GM12878 (cell line): ENCODE measurements around the gene IFRD2. TPM values are rescaled to one million over a fixed set of nuclear protein-coding genes. Genes with fewer than 3 reads are reported as not detected.

Experiments used
- ASH2L ChIP-seq: fragments of 300-600, 200-600 bp; sonication (generic); IDR thresholded peaks from 2 replicates; pipeline ENCODE4 v1.6.1; 2017; ENCODE audit warnings: low read depth, mild to moderate bottlenecking, borderline replicate concordance
- BCL3 ChIP-seq: IDR thresholded peaks from 2 replicates; pipeline ENCODE4 v1.6.1; 2011; ENCODE audit warnings: borderline replicate concordance, low read depth, mild to moderate bottlenecking, moderate library complexity, low read length; ENCODE audit not compliant: insufficient read depth, poor library complexity, severe bottlenecking
- CREB1 ChIP-seq: IDR thresholded peaks from 2 replicates; pipeline ENCODE4 v1.6.1; 2012; ENCODE audit warnings: low read depth, mild to moderate bottlenecking, inconsistent platforms
- CUX1 ChIP-seq: IDR thresholded peaks from 2 replicates; pipeline ENCODE4 v1.6.1; 2012; ENCODE audit warnings: improper control_type of control experiment, low read depth, low read length; ENCODE audit not compliant: insufficient replicate concordance
- IKZF1 ChIP-seq: fragments of 450-650 bp; conservative IDR thresholded peaks from 2 replicates; pipeline ENCODE4 v1.6.1; 2017; ENCODE audit warnings: antibody characterized with exemption, mild to moderate bottlenecking
- NFIC ChIP-seq: IDR thresholded peaks from 2 replicates; pipeline ENCODE4 v1.6.1; 2012; ENCODE audit warnings: low read depth, mild to moderate bottlenecking, inconsistent platforms, low read length, moderate library complexity
- RAD21 ChIP-seq: IDR thresholded peaks from 2 replicates; pipeline ENCODE4 v1.6.1; 2011; ENCODE audit warnings: mild to moderate bottlenecking, low read depth, low read length, moderate library complexity; ENCODE audit not compliant: insufficient read depth
- RAD51 ChIP-seq: fragments of 450-650 bp; IDR thresholded peaks from 2 replicates; pipeline ENCODE4 v1.6.1; 2016; ENCODE audit warnings: moderate library complexity, mild to moderate bottlenecking, inconsistent platforms
- RBBP5 ChIP-seq: fragments of 200-600 bp; sonication (generic); conservative IDR thresholded peaks from 2 replicates; pipeline ENCODE4 v1.6.1; 2016
- ZNF592 ChIP-seq: fragments of 450-650 bp; IDR thresholded peaks from 2 replicates; pipeline ENCODE4 v1.6.1; 2017; ENCODE audit warnings: mild to moderate bottlenecking, moderate library complexity
- polyA plus RNA-seq, 11 experiments: library from polyadenylated mRNA; depleted of rRNA in 4 of 11; unstranded in 6 of 11; stranded (reverse) in 5 of 11; fragments of >200 nt; fragmentation: Nextera tagmentation in 4 of 11; fragmentation: Illumina TruSeq in 1 of 11; extraction: Ambion mirVana in 4 of 11; extraction: Trizol in 1 of 11; gene quantifications; 1 replicate in 1 of 11; 2 replicates in 10 of 11; pipeline versions ENCODE4 v1.2.1 to v1.2.3, GENCODE V29; 2011 to 2016; ENCODE audit warnings: inconsistent platforms in 2 of 11, missing spikeins in 2 of 11, low read depth in 1 of 11
- total RNA-seq, 4 experiments: library from RNA; depleted of rRNA in 3 of 4; stranded (reverse); fragments of >200 nt in 3 of 4; fragmentation: Illumina TruSeq in 1 of 4; extraction: Trizol in 1 of 4; gene quantifications; 2 replicates each; pipeline versions ENCODE4 v1.2.1 to v1.2.3, GENCODE V29; 2013 to 2021

The IFRD2 gene
- total and polyA plus RNA-seq, 10 of the 15 experiments (the other 5 are each of a cell fraction or from before 2014, with no cell fraction given) = 19.1 to 153 (median 80.3) TPM

- no peak for TF ChIP-seq ZNF592
- no peak for TF ChIP-seq ASH2L
- TF ChIP-seq RAD51 = no peak
- no peak for TF ChIP-seq CUX1
- no peak for TF ChIP-seq RAD21
- no peak for TF ChIP-seq BCL3
- TF ChIP-seq CREB1 = no peak
- TF ChIP-seq RBBP5 = no peak
- TF ChIP-seq NFIC = no peak
- peak; percentile 65 for TF ChIP-seq IKZF1
These were observed 49.2 kb downstream of the IFRD2 start (continued) for GRCh38 chr3:50242851-50243542.
